PFSK-1 (cell line): Measurements from ENCODE around the gene MAPK12.

ENCODE experiments used
- POLR2AphosphoS5 ChIP-seq: IDR thresholded peaks from 2 replicates; pipeline ENCODE4 v1.6.1; 2012; ENCODE audit warnings: low read depth, mild to moderate bottlenecking, control low read depth, low read length, moderate library complexity
- SIN3A ChIP-seq: IDR thresholded peaks from 2 replicates; pipeline ENCODE4 v1.6.1; 2012; ENCODE audit warnings: mild to moderate bottlenecking, low read length, moderate library complexity, borderline replicate concordance; ENCODE audit not compliant: insufficient read depth
- TAF1 ChIP-seq: IDR thresholded peaks from 2 replicates; pipeline ENCODE4 v1.6.1; 2012; ENCODE audit warnings: low read length, control low read depth, borderline replicate concordance; ENCODE audit not compliant: insufficient read depth
- TF ChIP-seq, protein P1 (sequence below), 2 experiments: IDR thresholded peaks; 2 replicates each; pipeline versions ENCODE4 v1.6.1 to v1.8.0; 2011 to 2012; ENCODE audit warnings: low read depth in 2 of 2, low read length in 2 of 2, control low read depth in 1 of 2, inconsistent platforms in 1 of 2, mild to moderate bottlenecking in 1 of 2, moderate library complexity in 1 of 2; ENCODE audit not compliant: insufficient read depth in 1 of 2

DNA sequence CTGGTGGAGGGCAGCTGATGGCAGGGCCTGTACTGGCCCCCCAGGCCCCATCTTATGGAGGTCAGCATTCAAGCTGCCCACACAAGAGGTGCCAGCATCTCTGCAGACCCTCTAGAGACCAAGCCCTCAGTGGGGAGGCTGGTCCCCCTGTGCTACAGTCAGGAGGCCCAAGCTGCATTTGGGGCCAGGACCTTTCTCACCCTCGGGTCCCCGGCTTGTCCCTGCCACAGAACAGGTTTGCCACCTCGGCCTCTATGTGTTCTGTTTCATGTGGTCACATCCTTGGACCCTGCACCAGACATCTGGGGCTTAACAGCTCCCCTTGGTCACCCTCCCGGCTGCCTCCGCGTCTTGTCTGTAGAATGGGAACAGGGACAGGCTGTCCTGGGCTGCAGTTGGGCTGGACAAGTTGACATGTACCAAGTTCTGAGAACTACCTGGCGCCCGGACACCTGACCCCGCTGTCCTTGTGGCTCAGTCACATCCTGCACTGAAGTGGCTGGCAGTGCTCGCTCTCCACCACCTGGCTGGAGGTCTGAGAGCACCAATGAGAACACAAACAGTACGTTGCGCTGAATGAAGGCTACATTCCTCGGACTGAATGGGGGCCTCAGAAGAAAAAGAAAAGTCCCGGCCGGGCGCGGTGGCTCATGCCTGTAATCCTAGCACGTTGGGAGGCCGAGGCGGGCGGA lies 48.7 kb upstream of the MAPK12 start:
- TF ChIP-seq SIN3A, result no peak
- TF ChIP-seq, protein P1, sequence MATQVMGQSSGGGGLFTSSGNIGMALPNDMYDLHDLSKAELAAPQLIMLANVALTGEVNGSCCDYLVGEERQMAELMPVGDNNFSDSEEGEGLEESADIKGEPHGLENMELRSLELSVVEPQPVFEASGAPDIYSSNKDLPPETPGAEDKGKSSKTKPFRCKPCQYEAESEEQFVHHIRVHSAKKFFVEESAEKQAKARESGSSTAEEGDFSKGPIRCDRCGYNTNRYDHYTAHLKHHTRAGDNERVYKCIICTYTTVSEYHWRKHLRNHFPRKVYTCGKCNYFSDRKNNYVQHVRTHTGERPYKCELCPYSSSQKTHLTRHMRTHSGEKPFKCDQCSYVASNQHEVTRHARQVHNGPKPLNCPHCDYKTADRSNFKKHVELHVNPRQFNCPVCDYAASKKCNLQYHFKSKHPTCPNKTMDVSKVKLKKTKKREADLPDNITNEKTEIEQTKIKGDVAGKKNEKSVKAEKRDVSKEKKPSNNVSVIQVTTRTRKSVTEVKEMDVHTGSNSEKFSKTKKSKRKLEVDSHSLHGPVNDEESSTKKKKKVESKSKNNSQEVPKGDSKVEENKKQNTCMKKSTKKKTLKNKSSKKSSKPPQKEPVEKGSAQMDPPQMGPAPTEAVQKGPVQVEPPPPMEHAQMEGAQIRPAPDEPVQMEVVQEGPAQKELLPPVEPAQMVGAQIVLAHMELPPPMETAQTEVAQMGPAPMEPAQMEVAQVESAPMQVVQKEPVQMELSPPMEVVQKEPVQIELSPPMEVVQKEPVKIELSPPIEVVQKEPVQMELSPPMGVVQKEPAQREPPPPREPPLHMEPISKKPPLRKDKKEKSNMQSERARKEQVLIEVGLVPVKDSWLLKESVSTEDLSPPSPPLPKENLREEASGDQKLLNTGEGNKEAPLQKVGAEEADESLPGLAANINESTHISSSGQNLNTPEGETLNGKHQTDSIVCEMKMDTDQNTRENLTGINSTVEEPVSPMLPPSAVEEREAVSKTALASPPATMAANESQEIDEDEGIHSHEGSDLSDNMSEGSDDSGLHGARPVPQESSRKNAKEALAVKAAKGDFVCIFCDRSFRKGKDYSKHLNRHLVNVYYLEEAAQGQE (IDR thresholded peaks at IDR 0.05; ENCODE audit: insufficient read depth in 1 of 2, low read depth in 2 of 2, low read length in 2 of 2), result no peak
- no peak for TF ChIP-seq TAF1
- no peak for TF ChIP-seq POLR2AphosphoS5
